HG03457 (cell line): Measurements from ENCODE around the gene GABRA4.

Source experiments
- ATAC-seq: cut with Tn5 transposase; IDR thresholded peaks from one replicate; pipeline ENCODE4 v1.9.1; 2021; ENCODE audit warnings: moderate number of reproducible peaks; ENCODE audit not compliant: unreplicated experiment

GABRA4 gene

DNA sequence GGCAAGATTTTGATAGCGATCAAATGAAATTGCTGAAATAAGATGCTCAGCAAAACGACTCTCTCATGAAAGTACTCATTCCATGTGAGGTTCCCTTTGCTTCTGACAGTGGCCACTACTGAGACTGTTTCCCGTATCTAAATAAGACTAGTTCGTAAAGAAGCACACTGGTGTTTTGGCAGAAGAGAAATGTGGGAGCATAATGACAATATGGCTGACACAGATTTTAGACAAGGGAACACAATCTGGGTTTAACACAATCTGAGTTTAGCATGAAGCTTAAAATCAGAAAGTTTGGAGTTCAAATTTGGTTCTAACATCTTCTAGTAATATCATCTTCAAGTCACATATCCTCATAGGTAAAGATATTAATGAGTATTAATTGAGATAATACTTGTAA, 13.7 kb downstream of the GABRA4 start:
- ATAC-seq = no peak

DNA sequence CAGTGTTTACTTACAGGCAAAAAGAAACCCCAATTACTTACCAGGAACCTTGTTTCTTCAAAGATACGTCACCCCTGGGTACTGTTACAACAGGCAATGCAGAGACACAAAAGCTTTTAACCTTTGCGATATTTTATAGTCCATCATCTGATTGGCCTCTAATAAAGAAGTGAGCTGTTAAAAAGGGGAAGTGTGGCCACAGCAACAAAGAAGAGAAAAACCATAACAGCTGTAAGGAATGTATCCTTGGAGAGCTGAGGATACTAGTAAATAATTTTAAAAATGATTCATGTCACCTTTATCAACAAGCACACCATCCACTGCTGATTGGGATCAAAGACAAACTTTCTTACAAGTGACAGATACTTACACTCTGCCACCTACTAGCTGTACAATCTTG, 14.1 kb downstream of the GABRA4 start:
- ATAC-seq = no peak

DNA sequence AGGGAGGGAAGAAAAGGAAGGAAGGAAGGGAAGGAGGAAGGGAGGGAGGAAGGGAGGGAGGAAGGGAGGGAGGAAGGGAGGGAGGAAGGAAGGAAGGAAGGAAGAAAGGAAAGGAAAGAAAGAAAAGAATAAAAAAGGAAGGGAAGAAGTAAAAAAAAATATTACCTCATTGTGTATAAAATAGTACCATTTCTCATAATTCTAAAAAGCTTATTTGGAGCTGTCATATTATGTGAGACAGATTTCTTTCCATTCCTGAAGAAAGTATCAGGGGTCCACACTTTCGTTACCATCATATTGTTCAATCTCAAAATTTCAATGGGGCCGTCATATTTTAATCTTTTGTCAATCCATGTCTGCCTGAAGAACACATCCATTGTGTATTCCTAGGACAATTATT, 16.1 kb downstream of the GABRA4 start:
- ATAC-seq = no peak

DNA sequence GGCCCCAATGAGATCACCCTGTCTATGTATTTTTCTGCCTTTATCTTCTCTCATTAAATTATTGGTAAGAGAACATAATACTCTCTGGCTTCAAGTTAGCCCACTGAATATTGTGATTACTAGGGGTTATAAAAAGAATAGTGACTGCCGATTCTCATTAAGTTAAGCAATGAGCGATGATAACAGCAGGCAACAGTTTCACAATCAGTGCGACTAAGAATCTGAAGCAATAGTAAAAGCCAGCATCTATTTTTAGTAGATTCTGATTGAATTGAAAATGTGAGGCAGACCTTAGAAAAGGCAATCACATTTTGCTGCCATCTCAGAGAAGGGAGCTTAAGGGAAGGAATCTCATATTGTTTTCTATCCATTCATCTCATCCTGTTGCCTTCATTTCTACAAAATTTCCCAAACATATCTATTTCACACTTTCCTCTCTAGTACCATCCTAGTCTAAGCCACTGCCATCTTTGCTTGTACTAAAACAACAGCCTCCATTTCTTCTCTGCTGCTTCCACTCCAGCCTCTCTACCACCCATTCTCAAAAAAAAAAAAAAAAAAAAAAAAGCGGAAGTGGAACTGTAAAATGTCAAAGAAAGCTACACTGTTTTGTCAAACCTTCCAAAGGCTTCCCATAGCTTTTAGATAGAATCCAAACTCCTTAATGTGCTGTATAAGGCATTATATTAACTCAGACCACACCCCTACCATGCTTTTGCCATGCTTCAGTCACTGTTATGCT, 17.4 kb downstream of the GABRA4 start:
- ATAC-seq = no peak

DNA sequence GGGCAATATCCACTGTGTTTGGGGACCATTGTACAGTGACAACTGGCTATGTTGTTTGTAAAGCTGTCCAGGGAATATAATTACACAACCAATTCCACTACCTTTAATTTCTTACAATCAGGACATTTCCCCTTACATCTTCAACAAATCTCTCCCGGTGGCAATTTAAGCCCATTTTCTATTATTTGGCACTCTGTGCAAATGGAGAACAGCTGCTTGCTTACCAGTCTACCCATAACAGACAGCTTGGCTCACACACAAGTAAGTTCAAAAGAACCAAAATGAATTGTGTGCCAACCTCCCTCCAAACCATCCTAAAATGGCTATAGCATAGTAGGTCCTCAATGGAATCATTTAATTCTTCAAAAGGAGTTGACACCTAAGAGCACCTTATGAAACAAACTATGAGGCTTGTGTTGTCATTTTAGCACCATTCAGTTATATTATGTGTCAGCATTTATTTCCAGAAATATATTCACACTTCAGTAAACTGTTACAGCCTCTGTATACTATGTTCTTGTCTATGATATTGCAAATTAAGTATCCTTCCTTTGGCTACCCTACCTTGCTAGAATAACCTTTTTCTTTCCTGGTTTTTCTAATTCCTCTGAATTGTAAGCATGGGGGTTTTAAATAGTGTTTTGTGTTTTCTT, 18.4 kb downstream of the GABRA4 start:
- no peak for ATAC-seq

DNA sequence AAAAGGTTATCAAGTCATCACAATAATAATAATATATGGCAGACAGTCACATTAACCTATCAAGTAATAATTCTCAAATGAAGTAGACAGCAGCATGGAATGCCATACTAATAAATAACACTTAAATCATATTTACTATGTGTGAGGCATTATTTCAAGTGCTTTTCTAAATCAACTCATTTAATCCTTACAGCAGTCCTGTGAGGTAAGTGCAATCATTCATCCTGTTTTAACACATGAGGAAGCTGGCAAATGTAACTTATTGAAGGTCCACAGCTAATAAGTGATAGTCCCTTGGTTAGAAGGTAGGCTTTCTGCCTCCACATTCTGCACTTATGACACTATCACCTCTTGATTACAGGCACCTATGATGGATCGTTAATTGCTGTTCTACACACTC, 24.5 kb downstream of the GABRA4 start:
- no peak for ATAC-seq

DNA sequence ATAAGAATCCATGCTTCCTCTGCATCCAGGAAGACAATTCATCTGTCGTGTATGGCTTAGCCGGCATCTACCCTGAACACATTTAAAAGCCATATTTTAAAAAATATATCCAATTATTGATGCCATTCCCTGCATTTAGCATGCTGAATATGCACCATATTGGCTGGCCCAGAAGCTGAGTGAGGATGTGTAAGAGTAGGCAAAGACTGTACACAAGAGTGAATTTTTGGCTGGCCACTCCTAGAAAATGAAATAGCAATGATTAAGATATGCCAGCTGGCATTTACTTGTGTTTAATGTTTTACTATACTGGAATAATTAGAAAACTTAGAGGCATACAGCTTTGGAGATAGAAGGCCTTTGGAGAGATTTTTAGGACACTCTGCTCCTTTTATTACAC, 25.8 kb downstream of the GABRA4 start:
- ATAC-seq = no peak

DNA sequence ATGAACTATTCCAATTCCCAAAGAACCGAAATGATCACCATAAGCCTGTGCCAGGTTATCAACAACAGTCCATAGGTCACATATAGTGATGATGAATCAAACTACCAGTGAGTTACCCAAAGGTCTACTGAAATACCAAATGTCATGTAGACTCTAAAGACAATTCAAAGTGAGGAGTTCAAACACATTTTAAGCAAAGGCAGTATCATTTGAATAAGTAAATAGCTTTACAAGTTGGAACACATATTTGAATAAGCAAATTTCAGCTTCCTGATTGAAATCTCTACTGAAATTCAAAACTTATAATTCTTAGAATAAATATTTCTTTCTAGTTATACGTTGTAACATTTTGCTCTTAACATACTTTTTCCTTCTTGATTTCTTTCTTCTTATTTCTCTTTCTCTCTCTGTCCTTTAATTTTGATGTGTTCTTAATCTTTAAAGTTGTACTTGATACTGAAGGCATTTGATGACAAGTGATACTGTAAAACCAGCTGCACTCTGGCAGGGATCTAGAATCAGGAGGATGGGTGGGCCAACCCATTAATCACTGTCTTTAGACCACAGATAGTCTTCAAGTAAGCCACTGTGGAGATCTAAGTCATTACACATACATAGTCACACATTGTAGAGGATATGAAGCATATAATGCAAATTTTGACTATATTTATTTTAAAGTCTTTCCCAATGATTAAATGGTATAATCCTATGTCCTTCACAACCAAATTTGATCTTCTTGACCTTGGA, 34.5 kb downstream of the GABRA4 start:
- no peak for ATAC-seq

DNA sequence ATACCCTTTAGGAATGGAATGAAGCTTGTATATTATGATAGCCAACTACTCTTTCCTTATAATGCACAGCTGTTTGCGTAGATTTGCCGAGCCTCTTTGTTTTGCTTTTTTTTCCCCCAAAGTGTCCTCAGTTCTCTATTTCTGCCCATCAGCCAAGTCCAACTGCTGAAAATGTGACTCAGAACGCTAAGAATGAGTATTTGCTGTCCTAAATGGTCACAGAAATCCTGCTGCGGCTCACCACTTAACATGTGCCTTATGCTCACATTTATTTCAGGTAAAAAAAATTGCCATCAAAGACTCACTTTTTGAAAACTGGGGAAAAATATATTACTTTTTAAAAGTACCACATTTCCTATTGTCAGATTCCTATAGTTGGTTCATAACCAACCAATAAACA, 36.9 kb downstream of the GABRA4 start:
- ATAC-seq = no peak

DNA sequence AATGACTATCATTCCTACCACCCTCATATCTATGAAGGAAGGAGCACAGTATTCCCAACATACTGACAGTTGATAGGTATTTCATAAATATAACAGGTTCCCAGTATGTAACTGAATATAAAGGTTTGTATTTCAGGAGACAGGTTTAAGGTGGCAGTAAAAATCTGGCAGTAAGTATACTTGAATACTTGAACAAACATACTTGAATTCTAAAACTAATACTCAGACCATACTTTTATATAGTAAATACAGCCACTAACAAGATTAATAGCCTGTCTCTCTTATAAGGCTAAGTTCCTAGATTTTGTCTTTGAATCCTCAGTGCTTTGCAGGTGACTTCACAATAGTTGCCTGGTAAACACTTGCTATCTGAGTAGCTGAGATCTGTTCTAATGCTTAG, 37.8 kb downstream of the GABRA4 start:
- ATAC-seq = no peak

DNA sequence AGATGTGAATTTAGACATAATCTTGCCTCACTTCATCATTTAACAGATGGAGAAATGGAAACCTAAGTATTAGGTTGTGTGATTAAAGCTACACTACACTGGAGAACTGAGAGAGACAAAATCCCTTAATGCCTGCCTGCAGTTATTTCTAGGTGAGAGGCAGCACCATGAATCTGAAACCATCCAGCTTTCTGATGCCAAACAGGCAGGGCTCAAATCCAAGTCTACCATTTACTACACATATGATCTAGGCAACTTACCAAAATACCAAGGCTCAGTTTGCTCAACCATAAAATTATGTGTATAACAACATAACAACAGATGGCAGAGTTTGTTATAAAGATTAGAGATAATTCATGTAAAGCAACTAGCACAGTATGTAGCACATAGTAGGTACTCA, 38.7 kb downstream of the GABRA4 start:
- no peak for ATAC-seq

DNA sequence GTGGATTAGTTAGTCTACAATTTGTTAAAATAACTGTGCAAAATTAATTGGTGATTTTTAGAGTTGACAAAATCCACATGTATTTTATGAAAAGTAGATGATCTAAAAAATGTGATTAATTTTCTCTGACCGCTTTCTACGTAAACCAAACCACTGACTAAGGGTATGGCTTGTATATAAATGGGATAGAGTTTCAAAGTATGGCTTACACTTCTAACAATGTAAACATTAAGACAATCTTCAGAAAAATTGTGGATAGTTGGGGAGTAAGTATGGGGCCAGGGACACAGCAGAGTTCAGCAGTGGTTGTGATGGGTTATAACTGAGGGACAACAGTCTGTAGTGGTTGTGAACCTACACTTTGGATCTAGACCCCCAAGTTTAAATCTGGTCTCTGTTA, 39.8 kb downstream of the GABRA4 start:
- no peak for ATAC-seq

DNA sequence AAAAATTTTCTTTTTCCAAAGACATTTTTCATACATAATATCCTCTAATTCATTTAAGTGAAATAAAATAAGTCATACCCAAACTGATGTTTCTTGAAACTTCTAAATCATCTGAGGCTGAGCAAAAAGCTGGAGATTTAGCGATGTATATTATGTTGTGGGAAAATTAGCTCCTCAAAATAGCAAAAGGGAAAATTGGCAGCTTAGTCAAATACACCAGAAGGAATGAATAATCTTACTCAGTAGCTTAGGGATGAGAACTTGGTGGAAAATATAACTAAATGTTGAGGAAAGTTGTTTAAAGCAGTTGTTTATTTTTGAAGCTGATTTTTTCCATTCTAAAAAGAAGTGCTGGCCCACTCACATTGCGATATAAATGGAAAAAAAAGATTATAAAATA, 40.9 kb downstream of the GABRA4 start:
- no peak for ATAC-seq

DNA sequence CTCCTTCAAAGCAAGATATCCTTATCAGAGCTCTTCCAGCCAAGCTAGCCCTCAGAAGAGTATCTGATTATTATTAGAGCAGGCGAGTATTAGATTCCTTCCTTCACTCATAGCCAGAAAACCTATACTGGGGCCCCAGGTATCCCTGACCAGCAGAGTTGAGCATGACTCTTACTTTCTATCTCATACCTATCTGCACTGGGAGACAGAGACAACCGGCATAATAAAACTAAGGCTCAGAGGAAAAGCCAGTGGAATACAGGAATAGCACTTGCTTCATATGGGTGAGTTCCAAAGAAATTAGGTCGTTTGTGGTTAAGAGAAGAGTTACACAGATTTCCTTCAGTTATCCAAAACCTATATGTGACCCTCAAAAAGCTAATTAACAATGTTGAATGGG, 42.6 kb downstream of the GABRA4 start:
- ATAC-seq = no peak

DNA sequence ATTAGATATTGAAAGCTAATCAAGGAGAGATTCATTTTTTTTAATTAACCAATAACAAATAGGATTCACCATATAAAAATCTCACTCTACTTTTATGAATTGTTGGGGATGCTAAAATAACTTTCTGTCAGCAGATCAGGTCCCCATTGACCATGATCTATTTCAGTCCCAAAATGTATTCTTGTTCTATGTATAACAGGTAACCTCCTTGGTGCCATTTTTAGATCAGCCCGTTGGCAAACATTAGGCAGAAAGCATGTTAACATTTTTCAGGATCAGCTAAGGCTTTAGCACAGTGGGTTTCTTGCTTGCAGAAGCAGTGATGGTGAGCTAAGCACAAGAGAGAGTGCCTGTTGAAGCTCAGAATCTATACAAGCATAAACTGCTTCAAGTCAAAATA, 43.6 kb downstream of the GABRA4 start:
- ATAC-seq = no peak

DNA sequence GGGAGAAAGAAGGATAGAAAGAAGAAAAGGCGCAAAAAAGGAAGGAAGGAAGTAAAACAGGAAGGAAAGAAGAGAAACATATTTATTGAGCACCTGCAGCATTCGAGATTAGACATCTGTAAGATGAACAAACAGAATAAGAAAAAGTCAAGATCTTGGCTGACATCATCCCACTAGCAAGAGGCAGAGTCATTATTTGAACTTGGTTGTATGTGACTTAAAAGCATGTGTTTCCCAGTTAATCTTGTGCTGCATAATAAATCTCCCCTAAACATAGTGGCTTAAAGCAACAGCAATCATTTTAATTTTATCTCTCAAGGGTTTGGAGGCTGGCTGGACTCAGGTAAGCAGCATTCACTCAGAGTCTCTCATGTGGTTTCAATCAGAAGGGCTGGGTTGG, 45.8 kb downstream of the GABRA4 start:
- no peak for ATAC-seq

DNA sequence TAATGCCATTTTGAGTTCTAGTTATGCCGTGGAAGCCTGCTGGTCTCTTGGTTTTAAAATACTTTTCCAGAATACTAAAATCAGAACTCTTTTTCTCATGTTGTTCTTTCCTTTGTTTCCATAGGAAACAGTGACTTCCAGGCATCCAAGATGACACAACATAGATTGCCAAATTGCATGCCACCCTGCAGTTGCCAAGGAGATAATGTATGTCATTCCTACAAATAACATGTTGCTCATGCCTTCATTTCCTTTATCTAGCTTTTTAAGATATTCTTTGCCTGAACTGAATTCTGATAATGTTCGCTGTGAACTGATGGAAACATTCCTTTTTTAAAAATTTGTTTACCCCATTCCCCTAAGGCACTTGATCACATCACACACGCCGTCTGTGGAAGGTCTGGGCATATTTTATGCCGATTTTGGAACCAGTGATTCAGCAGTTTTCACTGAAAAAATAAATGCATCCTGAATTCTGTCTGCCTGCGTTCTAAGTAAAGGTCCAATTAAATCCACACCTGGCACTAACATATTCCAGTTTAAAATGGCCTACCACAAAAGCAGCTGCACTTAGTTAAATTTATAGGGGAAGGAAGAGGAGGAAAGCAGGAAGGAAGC, 46.4 kb downstream of the GABRA4 start:
- ATAC-seq = no peak

DNA sequence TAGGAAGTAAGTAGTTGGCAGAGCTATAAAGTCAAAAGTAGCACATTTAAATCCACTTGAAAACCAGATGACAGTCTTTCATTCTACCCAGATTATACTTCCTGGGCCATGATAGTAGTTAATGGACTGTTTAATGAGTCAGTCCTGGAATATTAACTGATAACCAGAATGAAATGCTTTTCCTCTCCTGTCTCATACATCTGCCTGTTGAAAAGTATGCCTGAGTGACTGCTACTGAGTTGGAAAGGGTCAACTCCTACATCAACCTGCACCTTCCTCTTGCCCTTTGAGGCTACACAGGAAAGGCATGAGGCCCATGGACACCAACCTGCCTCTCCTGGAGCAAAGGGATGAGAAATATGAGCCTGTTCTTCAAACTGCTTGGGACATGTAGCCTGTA, 48.3 kb downstream of the GABRA4 start:
- ATAC-seq = no peak

DNA sequence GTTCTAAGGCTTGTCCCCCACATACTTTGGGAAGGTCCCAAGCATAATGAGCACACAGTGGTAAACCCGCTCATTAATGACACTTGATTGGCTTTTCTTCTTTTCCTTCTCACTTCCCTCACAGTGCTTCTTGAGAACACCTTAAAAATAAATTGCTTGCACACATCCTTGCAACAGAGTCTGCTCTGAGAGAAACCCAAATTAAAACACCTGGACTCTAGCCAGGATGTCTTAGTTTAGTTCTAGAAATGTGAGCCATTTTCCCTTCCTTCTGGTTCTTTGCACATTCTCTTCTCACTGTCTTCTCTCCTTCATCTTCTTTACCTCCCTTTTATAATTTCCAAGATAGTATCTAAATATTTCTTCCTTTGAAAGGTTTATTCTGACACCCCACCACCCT, 49.0 kb downstream of the GABRA4 start:
- no peak for ATAC-seq

DNA sequence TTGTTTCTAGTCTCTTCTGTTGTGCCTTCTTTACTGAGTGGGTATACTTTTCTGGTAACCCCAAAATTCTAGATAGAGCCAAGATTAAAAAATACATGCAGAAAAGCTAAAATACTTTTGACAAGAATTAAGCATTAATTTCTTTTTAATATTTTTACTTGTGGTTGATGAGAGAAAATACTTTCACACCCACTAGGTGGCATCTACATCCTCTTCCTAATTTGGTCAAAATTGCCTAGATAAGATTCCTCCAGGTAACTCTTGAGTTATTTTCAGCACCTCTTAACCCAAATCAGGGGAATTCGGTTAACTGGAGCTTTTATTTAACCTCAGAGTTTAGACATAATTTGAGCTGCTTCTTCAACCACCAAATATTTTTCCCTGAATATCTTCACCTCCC, 55.9 kb downstream of the GABRA4 start:
- no peak for ATAC-seq

DNA sequence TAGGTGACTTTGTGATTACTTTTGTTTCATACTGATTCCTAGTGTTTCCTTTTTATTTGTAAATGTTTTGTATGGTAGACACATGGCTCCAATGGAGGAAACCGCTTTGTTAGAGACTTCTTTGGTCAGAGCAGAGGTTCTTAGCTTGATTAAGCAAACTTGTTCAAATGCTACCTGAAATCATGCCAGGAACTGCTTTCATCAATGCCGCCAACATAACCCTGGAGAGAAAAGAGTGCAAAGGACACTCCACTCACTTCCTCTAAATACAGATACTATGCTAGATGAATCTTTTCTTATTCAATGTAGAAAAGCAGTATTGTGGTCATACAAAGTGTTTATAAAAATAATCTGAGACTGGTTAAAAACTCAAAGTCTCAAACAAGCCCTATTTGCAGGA, 58.7 kb downstream of the GABRA4 start:
- no peak for ATAC-seq

DNA sequence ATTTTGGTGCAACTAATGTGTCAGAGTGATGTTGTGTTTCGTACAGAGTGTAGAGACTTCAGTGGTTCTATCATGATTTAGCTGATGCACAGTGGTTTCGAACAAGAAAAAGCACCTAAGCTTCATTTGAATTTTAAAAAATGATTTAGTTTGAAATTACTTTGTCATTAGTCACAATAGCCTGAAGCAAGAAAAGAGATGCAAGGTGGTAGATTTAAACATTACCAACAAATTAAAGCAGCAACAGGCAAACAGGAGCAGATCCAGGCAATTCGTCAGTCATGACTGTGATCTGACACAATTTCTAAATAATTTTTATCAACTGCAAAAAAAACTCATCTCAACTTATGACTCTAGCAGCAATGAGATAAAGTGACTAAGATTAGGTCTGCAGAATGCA, 59.7 kb downstream of the GABRA4 start:
- no peak for ATAC-seq
